HG03196 (cell line): Measurements from ENCODE around the gene ARHGAP31.
"Not testable (repeated sequence)": the region's sequence is repeated elsewhere in the genome, so short reads cannot be mapped to it uniquely, and the experiment has no call there.

Source experiments
- ATAC-seq: cut with Tn5 transposase; IDR thresholded peaks from one replicate; pipeline ENCODE4 v1.9.1; 2021; ENCODE audit not compliant: unreplicated experiment

ARHGAP31 gene

GRCh38 chr3:119293871-119294695, at the start of gene ARHGAP31:
ARHGAP31 (plus strand) TSS chr3:119294383; CDS start chr3:119294905, 522 bp downstream.
- peak; percentile 59 for ATAC-seq

GRCh38 chr3:119245778-119246177, 48.4 kb upstream of the ARHGAP31 start:
- ATAC-seq, result no peak

- ATAC-seq, result no peak
Measured at GRCh38 chr3:119255214-119255613, 39.0 kb upstream of the ARHGAP31 start.

- no peak for ATAC-seq
Measured at GRCh38 chr3:119257111-119257510, 37.1 kb upstream of the ARHGAP31 start.

GRCh38 chr3:119257654-119258410, 36.4 kb upstream of the ARHGAP31 start:
- no peak for ATAC-seq

GRCh38 chr3:119258915-119259314, 35.3 kb upstream of the ARHGAP31 start:
- peak; percentile 91 for ATAC-seq

GRCh38 chr3:119259821-119260220, 34.4 kb upstream of the ARHGAP31 start:
- ATAC-seq, result no peak

- no peak for ATAC-seq
Measured at GRCh38 chr3:119261055-119261454, 33.1 kb upstream of the ARHGAP31 start.

- ATAC-seq, result not testable (repeated sequence)
Measured at GRCh38 chr3:119270212-119270611, 24.0 kb upstream of the ARHGAP31 start.

- no peak for ATAC-seq
Measured at GRCh38 chr3:119276680-119277079, 17.5 kb upstream of the ARHGAP31 start.

GRCh38 chr3:119279101-119279554, 15.1 kb upstream of the ARHGAP31 start:
- no peak for ATAC-seq

GRCh38 chr3:119279584-119280243, 14.5 kb upstream of the ARHGAP31 start:
- no peak for ATAC-seq

GRCh38 chr3:119288669-119289403, 5.3 kb upstream of the ARHGAP31 start:
- no peak for ATAC-seq

GRCh38 chr3:119289404-119289770, 4.8 kb upstream of the ARHGAP31 start:
- no peak for ATAC-seq

GRCh38 chr3:119290613-119291012, 3.6 kb upstream of the ARHGAP31 start:
- no peak for ATAC-seq

- ATAC-seq, result no peak
Measured at GRCh38 chr3:119291062-119291700, 3.0 kb upstream of the ARHGAP31 start.

GRCh38 chr3:119292666-119293065, 1.5 kb upstream of the ARHGAP31 start:
- no peak for ATAC-seq

- peak; percentile 52 for ATAC-seq
Measured at GRCh38 chr3:119293105-119293870, 895 bp upstream of the ARHGAP31 start.
